HUES48 (cell line): ENCODE data around the gene UMOD.

Experiments
- H3K27ac ChIP-seq: one replicate; pipeline ENCODE4 v1.7.0; 2013; ENCODE audit warnings: low read depth, low read length, inconsistent platforms
- H3K27me3 ChIP-seq: 2 replicates; pipeline ENCODE4 v1.6.1; 2013; ENCODE audit warnings: mild to moderate bottlenecking, low read length; ENCODE audit not compliant: control insufficient read depth, insufficient read depth
- H3K36me3 ChIP-seq: 2 replicates; pipeline ENCODE4 v1.6.1; 2013; ENCODE audit warnings: low read length; ENCODE audit not compliant: control insufficient read depth, insufficient read depth
- H3K4me1 ChIP-seq: 2 replicates; pipeline ENCODE4 v1.6.1; 2013; ENCODE audit warnings: mild to moderate bottlenecking, low read length; ENCODE audit not compliant: control insufficient read depth, insufficient read depth
- H3K4me3 ChIP-seq: 2 replicates; pipeline ENCODE4 v1.5.1; 2013; ENCODE audit warnings: mild to moderate bottlenecking, low read depth, low read length
- H3K9ac ChIP-seq: 2 replicates; pipeline ENCODE4 v1.6.1; 2013; ENCODE audit warnings: mild to moderate bottlenecking, low read depth, low read length, moderate library complexity
- H3K9me3 ChIP-seq: 2 replicates; pipeline ENCODE4 v1.6.1; 2013; ENCODE audit warnings: low read length; ENCODE audit not compliant: control insufficient read depth, insufficient read depth

UMOD gene

GRCh38 chr16:20352615-20353014, at the start of gene UMOD:
TSS of gene UMOD (minus strand) at chr16:20352715. CDS start at chr16:20350737, 1,978 bp downstream.
- Histone ChIP-seq H3K4me1 (no peaks in the 10 kb centered on the region; the same call in 1 of the 2 replicates), H3K27me3 (no peaks in the 10 kb centered on the region), H3K27ac (no peak within 1 kb of the TSS), H3K36me3 (no peaks in the 10 kb centered on the region), H3K9me3 (no peaks in the 10 kb centered on the region), H3K9ac (no peak within 1 kb of the TSS), H3K4me3 (no peak within 1 kb of the TSS)

- Histone ChIP-seq H3K9me3 (no peaks in the 10 kb centered on the region), H3K27ac (no peak overlapping the region), H3K27me3 (no peaks in the 10 kb centered on the region), H3K4me1 (no peaks in the 10 kb centered on the region), H3K36me3 (no peaks in the 10 kb centered on the region), H3K4me3 (no peak overlapping the region), H3K9ac (no peak overlapping the region)
Measured at GRCh38 chr16:20401475-20402016, 49.0 kb upstream of the UMOD start.

- Histone ChIP-seq H3K27ac (no peak overlapping the region), H3K4me3 (no peak overlapping the region), H3K4me1 (no peaks in the 10 kb centered on the region), H3K9ac (no peak overlapping the region), H3K9me3 (no peaks in the 10 kb centered on the region), H3K36me3 (no peaks in the 10 kb centered on the region), H3K27me3 (no peaks in the 10 kb centered on the region)
Measured at GRCh38 chr16:20401066-20401465, 48.6 kb upstream of the UMOD start.

- H3K36me3 ChIP-seq: no peaks in the 10 kb centered on the region
- H3K4me1 ChIP-seq: no peaks in the 10 kb centered on the region
- H3K4me3 ChIP-seq: no peak overlapping the region
- no peak overlapping the region for H3K9ac ChIP-seq
- no peaks in the 10 kb centered on the region for H3K27me3 ChIP-seq
- H3K9me3 ChIP-seq: no peaks in the 10 kb centered on the region
- H3K27ac ChIP-seq: no peak overlapping the region
Measured at GRCh38 chr16:20399185-20399584, 46.7 kb upstream of the UMOD start.

- H3K27ac ChIP-seq: no peak overlapping the region
- H3K9me3 ChIP-seq: no peaks in the 10 kb centered on the region
- H3K4me3 ChIP-seq: no peak overlapping the region
- no peaks in the 10 kb centered on the region for H3K36me3 ChIP-seq
- no peak overlapping the region for H3K9ac ChIP-seq
- no peaks in the 10 kb centered on the region for H3K27me3 ChIP-seq
- no peaks in the 10 kb centered on the region for H3K4me1 ChIP-seq
Measured at GRCh38 chr16:20398603-20399002, 46.1 kb upstream of the UMOD start.

- Histone ChIP-seq H3K27me3 (no peaks in the 10 kb centered on the region), H3K9ac (no peak overlapping the region), H3K9me3 (no peaks in the 10 kb centered on the region), H3K36me3 (no peaks in the 10 kb centered on the region), H3K4me3 (no peak overlapping the region), H3K4me1 (no peaks in the 10 kb centered on the region), H3K27ac (no peak overlapping the region)
Measured at GRCh38 chr16:20397468-20398074, 45.1 kb upstream of the UMOD start.

GRCh38 chr16:20396846-20397467, 44.4 kb upstream of the UMOD start:
- no peaks in the 10 kb centered on the region for H3K36me3 ChIP-seq
- no peaks in the 10 kb centered on the region for H3K4me1 ChIP-seq
- no peaks in the 10 kb centered on the region for H3K9me3 ChIP-seq
- H3K27ac ChIP-seq: no peak overlapping the region
- H3K27me3 ChIP-seq: no peaks in the 10 kb centered on the region
- no peak overlapping the region for H3K4me3 ChIP-seq
- no peak overlapping the region for H3K9ac ChIP-seq

- Histone ChIP-seq H3K36me3 (no peaks in the 10 kb centered on the region), H3K9me3 (no peaks in the 10 kb centered on the region), H3K27ac (no peak overlapping the region), H3K4me3 (no peak overlapping the region), H3K4me1 (no peaks in the 10 kb centered on the region), H3K27me3 (no peaks in the 10 kb centered on the region), H3K9ac (no peak overlapping the region)
Measured at GRCh38 chr16:20395946-20396345, 43.4 kb upstream of the UMOD start.

- Histone ChIP-seq H3K36me3 (no peaks in the 10 kb centered on the region), H3K27me3 (no peaks in the 10 kb centered on the region), H3K4me1 (no peaks in the 10 kb centered on the region), H3K4me3 (no peak overlapping the region), H3K9ac (no peak overlapping the region), H3K9me3 (no peaks in the 10 kb centered on the region), H3K27ac (no peak overlapping the region)
Measured at GRCh38 chr16:20393801-20394577, 41.5 kb upstream of the UMOD start.

GRCh38 chr16:20391045-20391444, 38.5 kb upstream of the UMOD start:
- Histone ChIP-seq H3K27ac (no peak overlapping the region), H3K27me3 (no peaks in the 10 kb centered on the region), H3K4me1 (peaks cover 2% of the 10 kb centered on the region; the same call in 1 of the 2 replicates), H3K9ac (no peak overlapping the region), H3K9me3 (no peaks in the 10 kb centered on the region), H3K36me3 (no peaks in the 10 kb centered on the region), H3K4me3 (no peak overlapping the region)

GRCh38 chr16:20388854-20389253, 36.3 kb upstream of the UMOD start:
- no peak overlapping the region for H3K27ac ChIP-seq
- no peak overlapping the region for H3K9ac ChIP-seq
- H3K4me3 ChIP-seq: no peak overlapping the region
- peaks cover 4% of the 10 kb centered on the region; the same call in 1 of the 2 replicates for H3K4me1 ChIP-seq
- no peaks in the 10 kb centered on the region for H3K27me3 ChIP-seq
- no peaks in the 10 kb centered on the region for H3K9me3 ChIP-seq
- no peaks in the 10 kb centered on the region for H3K36me3 ChIP-seq
